Smooth muscle cell (in vitro differentiated cells): ENCODE data around the gene PDE6A. TPM values are rescaled to one million over a fixed set of nuclear protein-coding genes. Genes with fewer than 3 reads are reported as not detected.

Source experiments
- DNase-seq: peaks from one replicate; lab custom pipeline; 2025; ENCODE audit not compliant: unreplicated experiment; lab: John Stamatoyannopoulos, UW
- H2AFZ ChIP-seq: fragments of 200-600 bp; sonication (generic); 2 replicates; pipeline ENCODE4 v1.6.0; 2016; ENCODE audit warnings: antibody characterized with exemption, low read depth, mild to moderate bottlenecking
- H3F3A ChIP-seq: fragments of 200-600 bp; sonication (generic); 2 replicates; pipeline ENCODE4 v1.6.0; 2017; ENCODE audit warnings: antibody characterized with exemption, low read depth
- H3K27ac ChIP-seq: fragments of 200-600 bp; sonication (generic); 2 replicates; pipeline ENCODE4 v1.5.1; 2016; ENCODE audit warnings: low read depth, mild to moderate bottlenecking
- H3K27me3 ChIP-seq: fragments of 200-600 bp; sonication (generic); 2 replicates; pipeline ENCODE4 v1.6.1; 2016; ENCODE audit warnings: low read depth, mild to moderate bottlenecking
- H3K36me3 ChIP-seq: fragments of 200-600 bp; sonication (generic); 2 replicates; pipeline ENCODE4 v1.5.1; 2016; ENCODE audit warnings: low read depth
- H3K4me1 ChIP-seq: fragments of 200-600 bp; sonication (generic); 2 replicates; pipeline ENCODE4 v1.5.1; 2016; ENCODE audit warnings: low read depth
- H3K4me2 ChIP-seq: fragments of 200-600 bp; sonication (generic); 2 replicates; pipeline ENCODE4 v1.6.0; 2016; ENCODE audit warnings: mild to moderate bottlenecking
- H3K4me3 ChIP-seq: fragments of 200-600 bp; sonication (generic); 2 replicates; pipeline ENCODE4 v1.5.1; 2016; ENCODE audit warnings: mild to moderate bottlenecking
- H3K79me2 ChIP-seq: fragments of 200-600 bp; sonication (generic); 2 replicates; pipeline ENCODE4 v1.6.0; 2016; ENCODE audit warnings: low read depth, mild to moderate bottlenecking
- H3K9ac ChIP-seq: fragments of 200-600 bp; sonication (generic); 2 replicates; pipeline ENCODE4 v1.6.0; 2016; ENCODE audit warnings: low read depth
- H3K9me3 ChIP-seq: fragments of 200-600 bp; sonication (generic); replicated peaks from 2 replicates; pipeline ENCODE4 v1.5.1; 2016; ENCODE audit warnings: low read depth
- H4K20me1 ChIP-seq: fragments of 200-600 bp; sonication (generic); 2 replicates; pipeline ENCODE4 v1.6.0; 2016; ENCODE audit warnings: low read depth
- CTCF ChIP-seq: fragments of 200-600 bp; sonication (generic); IDR thresholded peaks from 2 replicates; pipeline ENCODE4 v1.5.1; 2017; ENCODE audit warnings: borderline replicate concordance, mild to moderate bottlenecking, antibody characterized with exemption; ENCODE audit not compliant: insufficient read depth, poor library complexity, severe bottlenecking
- whole genome bisulfite sequencing: methylation state at CpG from one replicate; pipeline ENCODE4 v1.1.7; 2016; ENCODE audit warnings: low lambda C conversion rate; 5-methylcytosine and 5-hydroxymethylcytosine counted together
- polyA plus RNA-seq: library from polyadenylated mRNA; unstranded; fragments of >200 nt; fragmentation: Nextera tagmentation; extraction: Ambion mirVana; gene quantifications from 2 replicates; pipeline ENCODE4 v1.2.1, GENCODE V29; 2016
- total RNA-seq: library from RNA; depleted of rRNA; stranded (reverse); fragments of >200 nt; gene quantifications from 2 replicates; pipeline ENCODE4 v1.2.3, GENCODE V29; 2014

PDE6A gene
- total and polyA plus RNA-seq, 2 experiments from 2014 or later, result 0.05 TPM; not detected in 1

DNA sequence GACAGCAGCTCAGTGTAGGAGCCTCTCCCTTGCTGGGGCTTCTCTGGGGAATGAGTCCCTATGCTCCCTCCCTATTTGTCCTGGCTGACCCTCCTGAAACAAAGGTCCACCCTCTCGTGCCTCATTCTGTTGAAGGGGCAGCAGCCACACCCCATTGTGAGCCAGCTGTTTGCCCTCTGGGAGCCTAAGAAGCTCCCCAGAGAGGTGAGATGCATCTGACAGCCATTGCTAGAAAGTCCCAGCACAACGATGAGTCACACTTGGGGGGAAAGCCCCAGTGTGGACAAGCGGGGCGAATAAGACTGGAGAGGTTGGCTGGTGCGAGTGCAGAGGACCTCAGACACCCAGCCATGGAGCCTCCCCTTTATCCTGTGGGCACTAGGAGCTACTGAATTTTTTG lies 113.1 kb downstream of the PDE6A start:
- H3K27me3 ChIP-seq, result no peaks in the 10 kb centered on the region
- no peaks in the 10 kb centered on the region for H3K79me2 ChIP-seq
- no peak overlapping the region for H3K27ac ChIP-seq
- no peaks in the 10 kb centered on the region for H3K4me1 ChIP-seq
- no peak for DNase-seq
- no peaks in the 10 kb centered on the region for H3F3A ChIP-seq
- WGBS, result 78% methylated on average over 5 of the region's 5 CpGs
- no peak overlapping the region for H3K4me3 ChIP-seq
- no peak overlapping the region for H3K4me2 ChIP-seq
- H2AFZ ChIP-seq, result no peak overlapping the region
- no peak for TF ChIP-seq CTCF
- no peaks in the 10 kb centered on the region for H4K20me1 ChIP-seq
- H3K36me3 ChIP-seq, result no peaks in the 10 kb centered on the region
- H3K9ac ChIP-seq, result no peak overlapping the region
- H3K9me3 ChIP-seq, result no peaks in the 10 kb centered on the region

DNA sequence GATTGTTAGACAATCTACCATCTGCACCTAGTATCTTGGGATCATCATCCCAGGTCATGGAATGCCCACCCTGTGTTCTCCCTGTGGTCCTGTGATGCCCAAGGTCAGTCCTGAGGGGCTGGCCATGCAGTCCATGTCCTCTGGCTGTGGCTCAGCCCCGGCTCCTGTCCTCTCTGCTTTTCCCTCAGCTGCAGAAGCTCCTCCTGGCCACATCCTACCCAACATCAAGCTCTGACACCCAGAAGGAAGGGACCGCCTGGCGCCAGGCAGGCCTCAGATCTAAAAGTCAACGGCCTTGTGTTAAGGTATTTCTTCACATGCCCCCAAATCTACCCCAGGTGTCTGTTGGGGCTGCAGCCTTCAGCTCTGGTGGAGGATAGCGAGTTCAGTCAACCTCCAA lies 114.0 kb downstream of the PDE6A start:
- H3K79me2 ChIP-seq, result no peaks in the 10 kb centered on the region
- no peak for TF ChIP-seq CTCF
- H3K9me3 ChIP-seq, result no peaks in the 10 kb centered on the region
- no peak overlapping the region for H3K4me2 ChIP-seq
- no peaks in the 10 kb centered on the region for H3K36me3 ChIP-seq
- H3K4me1 ChIP-seq, result no peaks in the 10 kb centered on the region
- H3K27ac ChIP-seq, result no peak overlapping the region
- no peak overlapping the region for H3K9ac ChIP-seq
- no peak overlapping the region for H3K4me3 ChIP-seq
- no peak overlapping the region for H2AFZ ChIP-seq
- DNase-seq, result no peak
- no peaks in the 10 kb centered on the region for H3F3A ChIP-seq
- WGBS, result 91% methylated on average over 5 of the region's 5 CpGs
- H3K27me3 ChIP-seq, result no peaks in the 10 kb centered on the region
- no peaks in the 10 kb centered on the region for H4K20me1 ChIP-seq

DNA sequence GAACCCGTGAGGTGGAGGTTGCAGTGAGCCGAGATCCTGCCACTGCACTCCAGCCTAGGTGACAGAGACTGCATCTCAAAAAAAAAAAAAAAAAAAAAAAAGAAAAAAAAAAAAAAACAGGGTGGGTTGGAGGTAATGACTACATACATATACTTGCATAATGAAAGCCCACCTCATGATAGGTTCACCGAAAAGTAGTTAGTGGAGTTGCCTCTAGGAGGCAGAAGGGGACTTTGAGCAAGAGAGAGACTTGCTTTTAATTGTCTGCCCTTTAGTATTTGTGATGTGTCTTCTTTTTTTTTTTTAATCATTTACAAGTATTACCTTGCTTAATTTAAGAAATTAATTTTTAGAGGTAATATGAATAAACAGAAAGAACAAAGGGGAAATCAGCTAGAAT lies 114.6 kb downstream of the PDE6A start:
- no peak overlapping the region for H3K9ac ChIP-seq
- H3K4me2 ChIP-seq, result no peak overlapping the region
- H3F3A ChIP-seq, result no peaks in the 10 kb centered on the region
- WGBS, result 89% methylated on average over 1 of the region's 3 CpGs
- no peaks in the 10 kb centered on the region for H3K27me3 ChIP-seq
- no peak overlapping the region for H3K4me3 ChIP-seq
- peak; percentile 6 for TF ChIP-seq CTCF
- H4K20me1 ChIP-seq, result no peaks in the 10 kb centered on the region
- no peaks in the 10 kb centered on the region for H3K36me3 ChIP-seq
- no peaks in the 10 kb centered on the region for H3K9me3 ChIP-seq
- DNase-seq, result no peak
- H2AFZ ChIP-seq, result no peak overlapping the region
- no peaks in the 10 kb centered on the region for H3K79me2 ChIP-seq
- no peak overlapping the region for H3K27ac ChIP-seq
- no peaks in the 10 kb centered on the region for H3K4me1 ChIP-seq

- Histone ChIP-seq H3K4me3 (no peak overlapping the region), H2AFZ (peak overlapping the region; percentile 26), H3K9ac (no peak overlapping the region), H3F3A (no peaks in the 10 kb centered on the region), H3K9me3 (no peaks in the 10 kb centered on the region), H4K20me1 (no peaks in the 10 kb centered on the region), H3K4me1 (no peaks in the 10 kb centered on the region), H3K4me2 (no peak overlapping the region), H3K27me3 (no peaks in the 10 kb centered on the region), H3K36me3 (no peaks in the 10 kb centered on the region), H3K79me2 (no peaks in the 10 kb centered on the region), H3K27ac (peak overlapping the region; percentile 56)
- WGBS, result 45% methylated on average over 11 of the region's 11 CpGs
- TF ChIP-seq CTCF, result peak; percentile 89
- DNase-seq, result peak; percentile 53
These were observed 116.2 kb downstream of the PDE6A start for GRCh38 chr5:149828161-149829011.
